Keratinocyte (primary cell): ENCODE data around the gene BCL2L1. TPM values are rescaled to one million over a fixed set of nuclear protein-coding genes. Genes with fewer than 3 reads are reported as not detected.

Experiments used
- DNase-seq: peaks from one replicate; pipeline ENCODE4 v3.0.0-alpha.2; 2011; ENCODE audit warnings: low read depth, missing footprints, low spot score
- FAIRE-seq: peaks from 2 replicates; lab custom pipeline; 2011; peaks lifted over from hg19 to GRCh38; lab: Jason Lieb, UNC
- H2AFZ ChIP-seq: 2 replicates; pipeline ENCODE4 v1.6.0; 2012; ENCODE audit warnings: low read length, control low read depth, inconsistent platforms; ENCODE audit not compliant: control insufficient read depth
- H3K27ac ChIP-seq: 2 replicates; pipeline ENCODE4 v1.5.1; 2011; ENCODE audit warnings: low read length; ENCODE audit not compliant: control insufficient read depth, insufficient read depth
- H3K27me3 ChIP-seq: 3 replicates; pipeline ENCODE4 v1.6.0; 2011; ENCODE audit warnings: low read length; ENCODE audit not compliant: control insufficient read depth, insufficient read depth; ENCODE audit errors: extremely low read depth
- H3K36me3 ChIP-seq, 2 experiments: 2 replicates in 1 of 2; 3 replicates in 1 of 2; pipeline ENCODE4 v1.5.1; 2011; ENCODE audit warnings: low read length in 2 of 2, mild to moderate bottlenecking in 1 of 2; ENCODE audit not compliant: control insufficient read depth in 2 of 2, insufficient read depth in 2 of 2; ENCODE audit errors: extremely low read depth in 1 of 2
- H3K4me1 ChIP-seq: 3 replicates; pipeline ENCODE4 v1.5.1; 2011; ENCODE audit warnings: low read length; ENCODE audit not compliant: control insufficient read depth, insufficient read depth; ENCODE audit errors: extremely low read depth
- H3K4me2 ChIP-seq: 3 replicates; pipeline ENCODE4 v1.6.0; 2011; ENCODE audit warnings: low read depth, low read length; ENCODE audit not compliant: control insufficient read depth, insufficient read depth; ENCODE audit errors: extremely low read depth
- H3K4me3 ChIP-seq, 3 experiments: fragments of 200-600 bp in 1 of 3; sonication (generic) in 1 of 3; 2 replicates in 2 of 3; 3 replicates in 1 of 3; pipeline ENCODE4 v1.5.1; 2011 to 2016; ENCODE audit warnings: low read length in 3 of 3, mild to moderate bottlenecking in 3 of 3, control low read depth in 2 of 3, inconsistent platforms in 1 of 3, low read depth in 1 of 3, mixed read lengths in 1 of 3, mixed run types in 1 of 3, moderate library complexity in 1 of 3; ENCODE audit not compliant: control insufficient read depth in 2 of 3, insufficient read depth in 2 of 3; ENCODE audit errors: extremely low read depth in 1 of 3
- H3K79me2 ChIP-seq: 2 replicates; pipeline ENCODE4 v1.6.0; 2012; ENCODE audit warnings: low read length; ENCODE audit not compliant: control insufficient read depth, insufficient read depth
- H3K9ac ChIP-seq: 3 replicates; pipeline ENCODE4 v1.6.0; 2011; ENCODE audit warnings: low read length; ENCODE audit not compliant: control insufficient read depth, insufficient read depth; ENCODE audit errors: extremely low read depth
- H3K9me1 ChIP-seq: 3 replicates; pipeline ENCODE4 v1.6.0; 2011; ENCODE audit warnings: low read length; ENCODE audit not compliant: control insufficient read depth, insufficient read depth; ENCODE audit errors: extremely low read depth
- H3K9me3 ChIP-seq: 2 replicates; pipeline ENCODE4 v1.5.1; 2012; ENCODE audit warnings: low read depth, low read length; ENCODE audit not compliant: control insufficient read depth
- H4K20me1 ChIP-seq: 3 replicates; pipeline ENCODE4 v1.6.0; 2011; ENCODE audit warnings: low read length; ENCODE audit not compliant: control insufficient read depth, insufficient read depth; ENCODE audit errors: extremely low read depth
- CTCF ChIP-seq, 3 experiments: IDR thresholded peaks in 1 of 3; conservative IDR thresholded peaks in 1 of 3; optimal IDR thresholded peaks in 1 of 3; 2 replicates in 2 of 3; 3 replicates in 1 of 3; pipeline versions ENCODE3 to v1.5.1; 2011; ENCODE audit warnings: low read length in 3 of 3, mild to moderate bottlenecking in 3 of 3, moderate library complexity in 2 of 3, control low read depth in 1 of 3, inconsistent platforms in 1 of 3; ENCODE audit not compliant: insufficient read depth in 2 of 3; ENCODE audit errors: extremely low read depth in 1 of 3
- EZH2 ChIP-seq: IDR thresholded peaks from one replicate; pipeline ENCODE4 v1.6.1; 2012; ENCODE audit warnings: inconsistent platforms, mild to moderate bottlenecking, low read length, moderate library complexity
- dilution Hi-C: fragments of 300-500 bp; cut with MboI; formaldehyde crosslinking; loops from one replicate; pipeline ENCODE4 v1.7.0; 2020; ENCODE audit warnings: low sequenced_read_pairs; ENCODE audit not compliant: extremely low pct_ligation_motif_present
- polyA plus RNA-seq, 5 experiments: library from polyadenylated mRNA; depleted of rRNA in 3 of 5; stranded (reverse) in 3 of 5; stranded (forward) in 1 of 5; unstranded in 1 of 5; fragments of >200 nt; gene quantifications; 1 replicate in 1 of 5; 2 replicates in 3 of 5; 3 replicates in 1 of 5; pipeline versions ENCODE4 v1.2.1 to v1.2.3, GENCODE V29; 2011 to 2012; ENCODE audit warnings: missing spikeins in 2 of 5, low read depth in 1 of 5, low replicate concordance in 1 of 5

Gene BCL2L1
- polyA plus RNA-seq, 1 donor (not counting 4 experiments of a cell fraction or from before 2014, with no cell fraction given) = 109 TPM

GRCh38 chr20:31689141-31689540 is 33.5 kb downstream of the BCL2L1 start:
- dilution Hi-C loops = no loop called here
- Histone ChIP-seq H2AFZ (no peak overlapping the region), H3K4me3 (no peak overlapping the region), H3K9ac (no peak overlapping the region), H3K4me1 (peaks cover 17% of the 10 kb centered on the region), H3K9me1 (no peaks in the 10 kb centered on the region), H3K36me3 (peaks cover 19 to 36% of the 10 kb centered on the region in 2 experiments), H3K9me3 (no peaks in the 10 kb centered on the region), H3K27me3 (no peaks in the 10 kb centered on the region), H4K20me1 (no peaks in the 10 kb centered on the region), H3K27ac (no peak overlapping the region), H3K4me2 (no peak overlapping the region), H3K79me2 (peaks cover 88% of the 10 kb centered on the region)
- FAIRE-seq = no peak
- TF ChIP-seq EZH2 = no peak
- TF ChIP-seq CTCF (optimal IDR thresholded peaks at IDR 0.05 in 1 of 3, IDR thresholded peaks at IDR 0.05 in 1 of 3, conservative IDR thresholded peaks at IDR 0.05 in 1 of 3; ENCODE audit: extremely low read depth in 1 of 3, insufficient read depth in 2 of 3, low read length in 3 of 3) = no peak
- no peak for DNase-seq

- Histone ChIP-seq H3K27ac (no peak overlapping the region), H3K27me3 (no peaks in the 10 kb centered on the region), H3K9me3 (no peaks in the 10 kb centered on the region), H3K4me2 (no peak overlapping the region), H3K4me3 (no peak overlapping the region), H3K4me1 (peaks cover 20% of the 10 kb centered on the region), H3K9me1 (no peaks in the 10 kb centered on the region), H3K36me3 (peaks cover 25 to 40% of the 10 kb centered on the region in 2 experiments), H4K20me1 (no peaks in the 10 kb centered on the region), H3K79me2 (peaks cover 87% of the 10 kb centered on the region), H2AFZ (no peak overlapping the region), H3K9ac (no peak overlapping the region)
- FAIRE-seq = no peak
- no peak for DNase-seq
- dilution Hi-C loops = no loop called here
- TF ChIP-seq CTCF (optimal IDR thresholded peaks at IDR 0.05 in 1 of 3, IDR thresholded peaks at IDR 0.05 in 1 of 3, conservative IDR thresholded peaks at IDR 0.05 in 1 of 3; ENCODE audit: extremely low read depth in 1 of 3, insufficient read depth in 2 of 3, low read length in 3 of 3) = no peak
Observed at GRCh38 chr20:31687777-31688176, 34.9 kb downstream of the BCL2L1 start.
